Stimulated activated CD8-positive, alpha-beta memory T cell treated with anti-CD3 and anti-CD28 coated beads, Interleukin-15, amount 100 ng/mL, for 1 hour (primary cell): ENCODE results near the gene AGTRAP.

Experiments used
- DNase-seq: peaks from one replicate; pipeline ENCODE4 v3.0.0-alpha.2; 2020; ENCODE audit warnings: low read depth

The AGTRAP gene

DNA sequence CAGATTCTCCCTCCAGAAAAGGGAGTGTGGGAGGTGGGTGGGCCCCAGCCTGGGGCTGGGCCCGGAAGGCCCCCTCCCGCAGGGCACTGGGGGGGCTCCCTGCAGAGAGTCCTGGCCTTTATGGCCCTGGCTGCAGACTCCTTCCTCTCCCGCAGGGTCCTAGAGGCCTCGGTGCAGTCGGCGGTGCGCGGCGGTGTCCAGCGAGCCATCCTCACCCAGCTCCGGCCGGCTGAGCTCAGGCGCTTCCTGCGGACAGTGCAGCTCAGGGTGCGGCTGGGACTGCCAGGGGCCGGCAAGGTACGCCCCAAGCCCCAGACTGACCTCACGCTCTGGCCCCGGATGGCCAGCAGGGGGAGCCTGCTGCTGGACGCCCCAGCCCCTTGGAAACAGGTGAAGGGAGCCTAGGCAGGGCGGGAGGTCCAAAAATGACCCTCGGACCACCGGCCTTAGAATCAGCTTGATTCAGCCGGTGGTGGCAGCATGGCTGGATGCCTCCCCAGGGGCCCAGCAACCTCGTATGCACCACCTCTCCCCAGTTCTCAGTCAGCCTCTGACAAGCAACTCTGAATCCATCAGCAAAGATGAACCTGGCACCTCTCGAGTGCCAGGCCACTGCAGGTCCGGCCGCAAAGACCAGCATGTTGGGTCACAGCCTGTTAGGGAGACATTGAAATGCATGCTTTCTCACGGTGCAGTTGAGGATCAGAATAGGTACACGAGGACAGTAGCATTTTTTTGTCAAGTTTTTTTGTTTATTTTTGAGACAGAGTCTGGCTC is 49.2 kb downstream of the AGTRAP start:
- DNase-seq, result no peak

DNA sequence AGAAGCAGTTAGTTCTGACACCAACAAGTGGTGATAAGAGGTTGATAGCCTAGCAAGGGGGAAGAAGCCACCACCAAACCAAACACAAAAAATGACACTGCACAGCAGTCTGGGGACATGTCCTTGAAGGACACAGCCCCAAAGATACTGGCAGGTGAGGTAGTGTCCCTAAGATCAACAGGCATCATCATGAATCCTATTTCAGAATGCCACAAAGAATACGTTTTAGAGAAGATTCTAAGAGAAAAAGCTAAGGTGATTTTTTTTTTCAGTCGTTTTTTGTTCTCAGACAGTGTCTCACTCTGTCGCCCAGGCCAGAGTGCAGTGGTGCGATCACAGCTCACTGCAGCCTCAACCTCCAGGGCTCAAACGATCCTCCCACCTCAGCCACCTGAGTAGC is 50.2 kb downstream of the AGTRAP start:
- no peak for DNase-seq

DNA sequence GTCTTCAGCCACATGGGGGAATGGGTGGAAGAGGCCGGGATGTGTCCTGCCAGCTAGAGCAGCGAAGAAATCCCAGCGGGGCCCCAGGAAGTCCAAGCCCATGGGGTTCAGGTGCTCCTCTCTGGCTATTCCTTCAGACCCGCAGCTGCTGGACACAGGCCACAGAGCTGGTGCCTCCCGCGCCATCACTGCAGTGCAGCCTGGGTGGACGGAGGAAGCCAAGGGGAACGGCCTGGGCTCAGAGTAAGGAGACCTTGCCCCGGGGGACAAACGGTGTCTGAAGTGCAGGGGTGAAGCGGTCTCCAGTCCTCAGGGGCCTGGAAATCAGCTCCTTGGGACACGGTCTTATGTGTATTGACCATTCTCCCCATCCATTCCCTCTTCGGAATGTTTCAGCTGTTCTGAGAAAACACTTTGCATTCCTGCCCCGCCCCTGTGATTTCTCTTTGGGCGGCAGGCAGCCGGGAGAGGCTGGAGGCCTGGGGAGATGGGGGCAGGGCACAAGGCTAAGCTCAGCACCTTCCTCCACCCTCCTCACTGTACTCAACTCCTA is 51.4 kb downstream of the AGTRAP start:
- no peak for DNase-seq

DNA sequence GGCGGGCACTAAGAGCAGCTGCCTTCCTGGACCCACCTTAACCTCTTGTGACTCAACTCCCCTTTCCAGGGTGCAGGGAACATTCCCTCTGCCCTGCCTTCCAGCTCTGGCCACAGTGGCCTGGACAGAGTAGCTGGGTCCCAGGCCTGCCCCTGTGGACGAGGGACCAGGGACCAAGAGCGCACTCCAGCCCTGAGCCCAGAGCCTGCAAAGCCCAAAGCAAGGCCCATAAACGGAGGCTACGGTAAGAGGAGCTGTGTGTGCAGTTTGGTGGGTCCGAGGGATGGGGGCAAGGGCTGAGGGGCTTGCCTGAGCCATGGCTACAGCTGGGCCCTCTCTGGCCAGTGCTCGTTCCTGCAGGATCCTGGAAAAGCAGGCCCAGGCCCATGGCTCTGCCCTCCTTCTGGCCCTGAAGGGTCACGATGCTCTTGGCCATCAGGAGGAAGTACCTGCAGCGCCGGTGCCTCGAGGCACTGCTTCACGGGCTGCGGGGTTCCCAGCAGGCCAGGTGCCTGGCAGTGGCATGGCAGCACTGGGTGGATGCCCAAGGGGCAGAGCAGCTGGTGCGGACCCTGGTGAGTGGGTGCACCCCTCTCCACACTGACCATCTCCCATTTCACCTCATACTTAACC is 52.0 kb downstream of the AGTRAP start:
- DNase-seq, result no peak

DNA sequence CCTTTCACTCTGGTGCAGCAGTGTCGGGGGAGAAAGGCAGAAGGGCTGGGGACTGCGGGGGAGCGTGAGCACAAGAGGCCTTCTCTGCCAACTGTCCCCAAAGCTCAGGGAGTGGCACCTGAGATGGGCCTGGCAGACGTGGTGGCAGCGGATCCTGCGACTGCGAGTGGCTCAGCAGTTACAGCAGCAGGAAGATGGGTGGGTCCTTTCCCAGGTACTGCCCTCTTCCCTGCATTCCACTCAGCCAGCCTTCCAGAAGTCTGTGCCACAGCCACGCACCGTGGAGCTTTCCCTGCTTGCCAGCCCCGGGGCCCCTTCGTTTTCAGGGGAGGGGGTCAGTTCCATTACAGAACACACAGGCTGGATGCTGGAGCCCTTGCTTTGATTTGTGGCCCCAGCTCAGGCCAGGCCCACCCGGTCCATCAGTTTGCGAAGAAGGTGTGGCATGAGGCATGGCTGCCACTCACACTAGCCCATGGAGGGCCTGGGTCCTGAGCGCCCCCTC is 52.7 kb downstream of the AGTRAP start:
- no peak for DNase-seq

DNA sequence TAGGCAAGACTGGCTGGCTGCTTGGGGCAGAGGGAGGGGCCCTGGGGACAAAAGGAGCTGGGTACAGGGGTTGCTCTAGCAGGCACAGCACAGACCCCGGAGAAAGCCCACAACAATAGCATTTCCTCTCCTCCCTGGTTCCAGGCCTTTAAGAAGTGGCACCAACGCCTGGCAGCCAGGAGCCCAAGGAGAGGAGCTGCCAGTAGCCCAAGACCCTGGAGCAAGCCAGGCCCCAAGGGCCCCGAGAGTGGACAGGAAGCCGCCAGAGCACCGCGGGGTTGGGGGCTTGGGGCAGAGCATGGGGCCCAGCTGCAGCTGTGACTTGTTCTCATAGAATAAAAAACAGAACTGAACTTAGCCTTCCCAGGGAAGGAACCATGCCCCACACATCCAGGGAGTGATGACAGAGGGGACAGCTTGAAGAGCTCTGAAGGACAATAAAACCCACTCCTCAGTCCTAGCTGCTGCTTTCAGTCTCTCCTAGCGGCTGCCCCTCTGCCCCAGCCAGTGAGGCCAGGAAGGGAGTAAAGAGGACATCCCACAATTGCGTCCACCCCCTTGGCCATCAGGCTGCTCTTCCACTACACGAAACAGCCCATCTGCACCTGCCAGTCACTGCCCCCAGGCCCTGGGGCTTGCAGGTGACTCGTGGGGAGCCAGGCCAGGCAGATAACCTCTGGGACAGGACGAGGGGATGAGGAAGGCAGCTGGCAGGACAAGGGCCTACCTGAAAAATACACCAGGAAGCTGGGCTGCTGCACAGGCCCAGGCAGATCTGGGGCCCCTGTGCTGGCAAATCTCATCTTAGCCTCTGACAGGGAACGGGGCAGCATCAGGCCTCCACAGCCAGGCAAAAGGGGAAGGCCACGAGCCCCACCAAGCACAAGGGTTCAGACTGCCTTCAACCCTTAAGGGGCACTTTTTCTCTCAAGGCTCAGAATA is 53.5 kb downstream of the AGTRAP start:
- no peak for DNase-seq

DNA sequence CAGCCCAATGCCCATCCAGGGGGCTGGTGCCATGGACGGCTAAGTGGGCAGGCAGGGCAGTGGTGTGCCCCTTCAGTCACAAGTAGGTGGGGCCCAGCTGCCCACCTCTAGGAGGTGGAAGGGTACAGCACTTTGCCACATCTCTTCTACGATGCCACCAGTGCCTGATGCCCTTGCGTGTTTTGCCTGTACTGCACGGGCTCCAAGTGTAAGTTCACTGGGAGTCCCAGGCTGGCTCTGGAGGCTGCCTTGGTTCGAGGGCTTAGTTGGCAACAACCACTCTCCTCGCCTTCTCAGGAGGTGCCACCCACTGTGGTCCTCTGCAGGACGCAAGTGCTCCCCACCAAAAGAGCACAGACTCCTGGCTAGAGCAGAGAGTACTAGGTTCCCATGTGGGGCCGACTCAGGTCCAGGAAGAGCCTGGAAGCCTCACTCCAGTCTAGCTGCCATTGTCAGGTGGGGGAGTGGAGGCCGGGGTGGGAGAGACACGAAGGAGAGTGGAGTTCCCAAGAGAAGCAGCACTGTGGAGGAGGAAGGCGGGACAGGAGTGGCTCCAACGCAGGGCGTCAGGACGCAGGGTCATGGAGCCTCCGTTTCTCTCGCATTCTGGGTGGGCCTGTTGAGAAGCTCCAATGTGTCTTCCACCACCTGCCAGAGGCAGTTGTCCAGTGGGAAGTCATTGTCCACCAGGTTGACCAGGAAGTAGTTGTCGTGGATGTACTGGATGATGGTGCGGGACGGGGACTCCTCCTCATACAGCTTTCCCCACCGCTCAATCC is 54.4 kb downstream of the AGTRAP start:
- DNase-seq, result no peak

DNA sequence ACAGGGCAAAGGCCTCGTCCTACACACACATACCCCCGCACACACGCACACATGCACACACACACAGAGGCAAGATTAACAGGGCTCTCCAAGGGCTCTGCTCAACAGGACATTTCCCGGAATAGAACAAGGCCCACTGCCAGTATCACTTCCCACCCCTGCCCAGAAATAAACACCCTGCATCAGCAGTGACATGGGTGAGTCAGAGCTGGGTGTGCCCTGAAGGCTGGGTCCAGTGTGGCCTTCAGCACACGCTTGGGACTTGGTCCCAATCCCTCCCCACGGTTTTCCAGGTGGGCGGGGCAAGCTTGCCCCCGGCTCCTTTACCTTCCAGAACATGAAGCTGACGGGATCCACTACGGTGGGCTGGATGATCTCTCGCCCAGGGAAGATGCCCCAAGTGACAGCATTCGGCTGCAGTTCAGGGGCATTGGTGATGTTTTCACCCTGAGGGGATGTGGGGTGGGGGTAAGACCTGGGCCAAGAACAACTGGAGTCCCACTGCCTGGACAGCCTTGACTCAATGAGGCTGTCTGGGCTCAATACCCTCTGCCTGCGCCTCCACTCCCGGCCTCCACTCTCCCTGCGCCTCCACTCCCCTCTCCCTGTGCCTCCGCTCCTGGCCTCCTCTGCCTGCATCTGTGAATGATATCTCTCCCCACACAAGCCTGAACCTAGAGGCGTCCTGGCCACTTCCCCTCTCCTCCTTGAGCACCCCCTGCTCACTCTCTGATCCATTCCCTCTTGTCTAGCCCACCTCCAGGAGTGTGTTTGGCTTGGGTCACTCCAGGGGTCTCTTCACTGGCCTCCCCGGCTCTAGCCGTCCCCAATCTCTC is 55.2 kb downstream of the AGTRAP start:
- no peak for DNase-seq

DNA sequence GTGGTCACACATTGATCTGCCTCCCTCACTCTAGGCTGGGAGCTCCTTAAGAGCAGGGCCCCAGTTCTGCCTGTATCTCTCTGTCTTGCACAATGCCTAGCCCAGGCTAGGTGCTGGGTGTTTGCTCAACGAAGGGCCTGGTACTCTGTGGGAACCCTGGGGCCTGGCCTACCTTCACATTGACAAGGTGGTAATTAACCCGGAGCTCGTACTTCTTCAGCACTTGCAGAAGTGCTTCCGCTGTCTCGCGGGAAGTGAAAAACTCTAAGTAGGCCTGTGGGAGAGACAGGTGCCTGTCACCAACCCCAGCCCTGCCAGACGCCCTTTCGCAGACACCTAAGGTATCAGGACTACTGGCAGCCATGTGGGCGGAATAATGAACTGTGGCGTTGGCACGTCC is 56.2 kb downstream of the AGTRAP start:
- DNase-seq, result no peak

DNA sequence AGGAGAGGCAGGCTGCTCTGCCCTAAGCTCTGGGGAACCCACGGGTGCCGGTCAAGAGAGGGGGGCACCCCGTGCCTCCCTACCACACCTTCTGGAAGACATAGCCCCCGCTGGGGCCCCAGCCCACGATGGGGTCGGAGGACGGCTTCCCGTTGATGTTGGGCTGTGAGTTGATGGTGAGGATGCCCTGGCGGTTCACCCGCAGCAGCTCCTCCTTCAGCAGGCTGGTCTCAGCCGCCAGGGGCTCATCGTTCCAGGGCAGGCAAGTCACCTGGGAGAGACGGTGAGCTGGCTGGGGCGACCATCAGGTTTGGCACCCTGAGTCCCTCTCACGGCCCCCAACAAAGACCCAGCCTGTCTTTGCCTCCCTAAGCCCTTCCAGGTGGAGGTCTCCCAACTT is 57.9 kb downstream of the AGTRAP start:
- no peak for DNase-seq

DNA sequence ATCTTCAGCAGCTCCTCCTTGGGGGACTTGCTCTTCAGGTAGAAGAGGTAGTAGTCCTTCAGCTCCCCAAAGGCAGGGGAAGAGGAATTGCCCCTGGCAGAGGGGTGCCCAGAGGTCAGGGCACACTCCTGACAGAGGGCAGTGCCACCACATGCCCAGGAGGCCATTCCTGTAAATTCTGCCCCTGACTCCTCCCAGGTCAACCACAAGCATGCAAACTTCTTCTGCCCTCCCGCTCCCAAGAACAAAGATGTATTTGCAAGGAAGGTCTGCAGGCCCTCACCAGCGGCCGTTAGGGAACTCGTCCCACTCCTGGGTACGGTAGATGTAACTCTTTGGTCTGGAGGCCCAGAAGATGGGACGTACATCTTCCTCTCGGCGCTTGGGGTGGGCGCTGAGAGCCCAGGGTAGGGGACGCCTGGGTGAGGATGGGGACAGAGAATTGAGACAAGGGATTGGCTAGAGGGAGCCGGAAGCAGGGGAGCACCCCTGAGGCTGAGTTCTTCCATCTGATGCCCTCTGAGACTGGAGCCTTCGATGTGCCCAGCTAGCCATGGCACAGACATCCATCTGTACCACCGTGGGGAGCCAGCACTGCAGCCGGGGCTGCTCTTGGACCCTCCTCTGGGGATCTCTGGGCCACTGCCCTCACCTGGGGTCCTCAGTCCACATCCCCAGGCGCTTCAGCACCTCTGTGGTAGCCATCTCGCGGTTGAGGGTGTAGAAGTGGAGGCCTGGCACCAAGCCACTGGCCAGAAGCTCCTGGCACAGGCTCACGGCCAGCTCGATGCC is 58.7 kb downstream of the AGTRAP start:
- DNase-seq, result no peak

DNA sequence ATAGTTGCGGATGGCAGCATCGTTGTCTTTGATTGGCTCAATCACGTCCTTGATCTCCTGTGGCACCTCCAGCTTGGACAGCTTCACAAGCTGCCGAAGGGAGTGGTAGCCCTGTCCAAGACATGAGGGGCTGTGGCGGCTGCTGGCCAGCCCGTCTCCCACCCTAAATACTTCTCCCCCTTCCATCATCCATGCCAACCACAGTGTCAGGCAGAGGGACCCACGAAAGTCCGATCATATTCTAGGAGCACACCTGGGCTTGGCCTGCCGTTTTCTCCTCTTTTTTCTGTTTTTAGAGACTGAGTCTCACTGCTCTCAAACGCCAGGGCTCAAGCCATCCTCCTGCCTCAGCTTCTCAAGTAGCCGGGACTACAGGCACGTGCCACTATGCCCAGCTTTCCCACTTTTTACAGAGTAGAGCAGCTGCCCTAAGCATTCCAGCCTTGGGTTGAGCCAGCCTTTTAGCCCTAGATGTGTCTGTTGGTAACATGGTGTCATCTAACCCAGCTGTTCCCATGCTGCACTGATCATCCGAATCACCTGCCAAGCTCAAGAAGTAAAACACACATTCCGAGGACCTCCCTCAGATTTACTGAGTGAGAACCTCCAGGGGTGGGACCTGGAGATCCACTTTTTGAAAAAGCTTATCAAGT is 59.4 kb downstream of the AGTRAP start:
- DNase-seq, result no peak

DNA sequence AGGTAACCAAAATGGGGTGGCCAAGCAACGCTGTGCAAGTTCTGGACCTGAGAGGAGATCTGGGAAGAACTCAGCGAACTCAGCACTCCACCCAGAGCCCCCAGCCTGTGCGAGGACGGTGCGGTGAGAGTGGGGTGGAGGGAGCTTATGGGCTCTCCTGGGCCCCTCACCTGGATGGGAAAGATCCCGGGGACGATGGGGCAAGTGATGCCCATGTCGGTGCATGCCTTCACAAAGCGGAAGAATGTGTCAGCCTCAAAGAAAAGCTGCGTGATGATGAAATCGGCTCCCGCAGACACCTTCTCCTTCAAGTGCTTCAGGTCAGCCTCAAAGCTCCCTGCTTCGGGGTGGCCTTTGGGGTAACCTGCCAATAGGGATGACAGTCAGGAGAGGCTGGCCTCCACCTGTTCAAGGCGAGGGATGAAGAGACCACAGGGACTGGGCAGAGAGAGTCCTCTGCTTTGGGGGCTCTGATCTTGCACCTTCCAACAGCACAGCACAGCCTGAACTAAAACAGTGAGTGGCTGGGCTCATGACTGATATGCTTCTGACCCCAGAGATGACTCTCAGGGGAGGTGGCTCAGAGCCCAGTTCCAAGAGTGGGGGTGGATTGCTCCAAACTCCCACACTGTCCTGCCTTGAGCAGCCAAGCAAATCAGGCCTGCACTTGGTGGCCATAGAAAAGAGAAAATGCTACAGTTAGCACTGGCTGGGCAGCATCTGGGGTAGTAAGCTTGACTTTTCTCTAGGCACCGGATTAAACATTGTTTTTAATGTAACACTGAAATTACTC is 60.3 kb downstream of the AGTRAP start:
- no peak for DNase-seq

DNA sequence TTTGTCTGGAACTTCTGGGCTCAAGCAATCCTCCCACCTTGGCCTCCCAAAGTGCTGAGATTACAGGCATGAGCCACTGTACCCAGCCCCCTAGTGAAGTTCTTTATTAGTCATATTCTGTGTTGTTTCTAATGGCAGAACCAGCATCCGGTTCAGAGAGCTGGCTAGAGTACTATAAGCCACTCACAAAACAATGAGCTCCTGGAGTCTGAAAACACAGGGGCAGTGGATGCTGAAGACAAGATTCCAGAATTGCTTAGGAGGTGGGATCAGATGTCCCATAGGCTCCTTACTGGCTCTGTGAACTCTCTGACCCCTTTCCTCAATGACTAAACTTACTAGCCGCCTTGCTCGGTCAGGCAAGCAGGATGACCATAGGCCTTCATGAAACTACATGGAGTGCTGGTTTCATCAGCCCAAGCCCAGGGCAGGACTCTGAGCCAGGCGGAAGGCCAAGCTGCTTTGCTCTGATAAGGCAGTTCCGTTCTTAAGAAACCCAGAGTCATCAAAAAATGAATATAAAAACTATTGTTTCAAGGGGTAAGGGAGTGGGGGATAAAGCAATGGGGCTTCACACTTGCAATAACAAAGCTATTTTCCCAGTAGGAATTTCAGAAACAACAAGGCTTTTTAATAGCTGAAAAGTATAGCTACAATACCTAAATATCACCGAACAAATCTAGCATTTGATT is 61.7 kb downstream of the AGTRAP start:
- DNase-seq, result no peak

DNA sequence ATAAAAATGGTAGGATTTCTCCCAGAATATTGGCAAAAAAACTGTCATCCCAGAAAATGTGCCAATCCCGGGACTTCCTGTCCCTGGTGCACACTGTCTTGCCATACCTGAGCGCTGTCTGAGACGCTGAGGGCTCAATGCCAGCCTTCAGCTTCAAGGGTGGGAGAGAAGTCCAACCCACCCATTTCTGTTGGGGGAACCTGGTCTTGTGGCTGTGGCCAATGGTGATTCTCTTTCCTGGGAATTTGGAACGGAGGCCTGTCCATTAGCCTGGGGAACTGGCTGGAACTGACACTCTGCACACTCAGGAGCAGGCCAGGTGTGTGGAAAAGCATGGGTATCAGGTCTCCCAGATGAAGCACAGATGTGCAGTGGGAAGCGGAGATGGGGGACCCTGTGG is 63.2 kb downstream of the AGTRAP start:
- DNase-seq, result no peak

DNA sequence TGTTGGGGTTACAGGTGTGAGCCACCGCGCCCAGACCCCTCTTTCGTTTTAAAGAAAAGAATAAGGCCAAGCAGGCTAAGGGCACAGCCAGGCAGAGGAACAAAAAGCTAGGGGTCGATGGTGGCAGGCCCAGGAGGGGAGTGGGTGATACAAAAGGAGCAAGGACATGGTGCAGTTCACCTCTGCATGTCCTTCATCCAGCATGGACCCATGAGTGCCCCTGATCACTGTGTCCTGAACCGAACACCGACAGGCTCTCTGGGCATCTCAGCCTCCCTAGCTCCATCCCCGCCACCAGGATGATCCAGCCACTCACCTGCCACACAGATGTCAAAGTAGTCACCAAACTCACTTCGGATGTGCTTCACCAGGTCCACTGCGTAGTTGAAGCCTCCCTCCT is 64.0 kb downstream of the AGTRAP start:
- no peak for DNase-seq

DNA sequence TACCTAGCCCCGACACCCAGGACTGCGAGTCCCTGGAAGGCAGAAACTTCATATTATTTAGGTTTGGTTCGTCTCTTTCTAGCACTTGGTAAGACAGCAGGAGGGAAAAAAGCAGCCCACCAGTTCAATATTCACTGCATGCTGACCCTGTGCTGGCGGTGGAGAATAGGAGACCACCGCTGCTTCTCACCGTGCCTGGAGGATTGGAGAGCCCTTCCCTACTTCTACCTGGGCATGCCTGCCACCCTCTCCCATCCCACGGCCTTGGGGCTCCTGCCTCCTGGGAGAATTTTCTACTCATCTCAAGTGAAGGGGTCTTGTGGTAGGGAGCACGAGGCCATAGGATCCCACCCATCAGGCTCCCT is 64.4 kb downstream of the AGTRAP start:
- no peak for DNase-seq
